Activated B cell treated with CpG ODN at 0.5 μM for 24 hours (primary cell): ENCODE results near the gene MAOB. TPM values are rescaled to one million over a fixed set of nuclear protein-coding genes. Genes with fewer than 3 reads are reported as not detected.

Experiments
- ATAC-seq: fragments of 200-7000 bp; cut with Tn5 transposase; one replicate; pipeline ENCODE4 v1.10.0; 2021; ENCODE audit warnings: low read depth, mild to moderate bottlenecking, moderate library complexity
- CTCF ChIA-PET: fragments of 350-600 bp; sonication (Branson Sonifier 250); formaldehyde crosslinking; loops from one replicate; lab custom pipeline; 2021; ENCODE audit warnings: antibody characterized with exemption; lab: Charles Lee
- POLR2A ChIA-PET: fragments of 350-600 bp; sonication (Branson Sonifier 250); formaldehyde crosslinking; loops from one replicate; lab custom pipeline; 2021; ENCODE audit warnings: antibody characterized with exemption; lab: Charles Lee
- DNase-seq: peaks from one replicate; pipeline ENCODE4 v3.0.0; 2022
- H3K27ac Mint-ChIP-seq: one replicate; pipeline ENCODE4 v1.8.0; 2020; ENCODE audit warnings: mixed read lengths
- H3K27me3 Mint-ChIP-seq: one replicate; pipeline ENCODE4 v1.8.0; 2021; ENCODE audit warnings: mixed read lengths
- H3K36me3 Mint-ChIP-seq: one replicate; pipeline ENCODE4 v1.8.0; 2021; ENCODE audit warnings: low read depth, mixed read lengths
- H3K4me1 Mint-ChIP-seq: one replicate; pipeline ENCODE4 v1.8.0; 2021; ENCODE audit warnings: mixed read lengths
- H3K4me3 Mint-ChIP-seq: one replicate; pipeline ENCODE4 v1.8.0; 2020; ENCODE audit warnings: mild to moderate bottlenecking, mixed read lengths
- H3K9me3 Mint-ChIP-seq: one replicate; pipeline ENCODE4 v1.8.0; 2020; ENCODE audit warnings: mixed read lengths
- CTCF ChIP-seq: fragments of 200-600 bp; IDR thresholded peaks from one replicate; pipeline ENCODE4 v1.8.0; 2022; ENCODE audit warnings: antibody characterized with exemption, mild to moderate bottlenecking
- intact Hi-C: fragments of 100-400 bp; cut with micrococcal nuclease; formaldehyde crosslinking; loops from one replicate; pipeline ENCODE4 v1.15.1; 2024
- total RNA-seq: library from RNA; stranded (reverse); gene quantifications from 2 replicates; pipeline ENCODE4 v1.2.3, GENCODE V29; 2022

The MAOB gene
- total RNA-seq, 1 donor from 2014 or later: not detected

- H3K27ac Mint-ChIP-seq: no peak overlapping the region
- ChIA-PET POLR2A (no interaction called here), CTCF (no interaction called here)
- no peaks in the 10 kb centered on the region for H3K9me3 Mint-ChIP-seq
- H3K4me1 Mint-ChIP-seq: no peaks in the 10 kb centered on the region
- ATAC-seq (no peak), DNase-seq (no peak)
- no peak overlapping the region for H3K4me3 Mint-ChIP-seq
- intact Hi-C loops: no loop called here
- H3K36me3 Mint-ChIP-seq: no peaks in the 10 kb centered on the region
- H3K27me3 Mint-ChIP-seq: no peaks in the 10 kb centered on the region
- TF ChIP-seq CTCF: no peak
Measured at GRCh38 chrX:43718956-43719355, 163.3 kb downstream of the MAOB start.

- ATAC-seq: no peak
- Mint-ChIP-seq H3K27ac (no peak overlapping the region), H3K27me3 (no peaks in the 10 kb centered on the region), H3K4me1 (no peaks in the 10 kb centered on the region), H3K9me3 (no peaks in the 10 kb centered on the region), H3K4me3 (no peak overlapping the region), H3K36me3 (no peaks in the 10 kb centered on the region)
- no peak for TF ChIP-seq CTCF
- ChIA-PET POLR2A (no interaction called here), CTCF (no interaction called here)
- intact Hi-C loops: no loop called here
- no peak for DNase-seq
Measured at GRCh38 chrX:43718546-43718945, 163.7 kb downstream of the MAOB start.

GRCh38 chrX:43718081-43718480, 164.2 kb downstream of the MAOB start:
- Mint-ChIP-seq H3K4me3 (no peak overlapping the region), H3K27me3 (no peaks in the 10 kb centered on the region), H3K9me3 (no peaks in the 10 kb centered on the region), H3K4me1 (no peaks in the 10 kb centered on the region), H3K27ac (no peak overlapping the region), H3K36me3 (no peaks in the 10 kb centered on the region)
- ChIA-PET POLR2A (no interaction called here), CTCF (no interaction called here)
- ATAC-seq: no peak
- no peak for TF ChIP-seq CTCF
- no peak for DNase-seq
- intact Hi-C loops: no loop called here

- Mint-ChIP-seq H3K4me3 (no peak overlapping the region), H3K27me3 (no peaks in the 10 kb centered on the region), H3K36me3 (no peaks in the 10 kb centered on the region), H3K4me1 (no peaks in the 10 kb centered on the region), H3K9me3 (no peaks in the 10 kb centered on the region), H3K27ac (no peak overlapping the region)
- DNase-seq (no peak), ATAC-seq (no peak)
- TF ChIP-seq CTCF: no peak
- intact Hi-C loops: no loop called here
- ChIA-PET POLR2A (no interaction called here), CTCF (no interaction called here)
Measured at GRCh38 chrX:43717161-43717560, 165.1 kb downstream of the MAOB start.

- Mint-ChIP-seq H3K4me1 (no peaks in the 10 kb centered on the region), H3K4me3 (no peak overlapping the region), H3K36me3 (no peaks in the 10 kb centered on the region), H3K27ac (no peak overlapping the region), H3K27me3 (no peaks in the 10 kb centered on the region), H3K9me3 (no peaks in the 10 kb centered on the region)
- intact Hi-C loops: no loop called here
- POLR2A ChIA-PET: no interaction called here
- DNase-seq: no peak
- TF ChIP-seq CTCF: no peak
- no peak for ATAC-seq
- CTCF ChIA-PET: no interaction called here
Measured at GRCh38 chrX:43716696-43717095, 165.6 kb downstream of the MAOB start.

Other genes with a start within 250 kb of the MAOB start
- 0.18 TPM in 1 of 2 replicates, not detected in the other for gene MAOA, start 226.2 kb downstream of the MAOB start, total RNA-seq
- not detected in 2 replicates for gene NDP, start 90.9 kb upstream of the MAOB start, total RNA-seq